GM18870 (cell line): ENCODE results near the gene ANGEL1.

ENCODE experiments used
- ATAC-seq: cut with Tn5 transposase; IDR thresholded peaks from one replicate; pipeline ENCODE4 v1.9.1; 2021; ENCODE audit warnings: moderate library complexity; ENCODE audit not compliant: unreplicated experiment

The ANGEL1 gene, protein sequence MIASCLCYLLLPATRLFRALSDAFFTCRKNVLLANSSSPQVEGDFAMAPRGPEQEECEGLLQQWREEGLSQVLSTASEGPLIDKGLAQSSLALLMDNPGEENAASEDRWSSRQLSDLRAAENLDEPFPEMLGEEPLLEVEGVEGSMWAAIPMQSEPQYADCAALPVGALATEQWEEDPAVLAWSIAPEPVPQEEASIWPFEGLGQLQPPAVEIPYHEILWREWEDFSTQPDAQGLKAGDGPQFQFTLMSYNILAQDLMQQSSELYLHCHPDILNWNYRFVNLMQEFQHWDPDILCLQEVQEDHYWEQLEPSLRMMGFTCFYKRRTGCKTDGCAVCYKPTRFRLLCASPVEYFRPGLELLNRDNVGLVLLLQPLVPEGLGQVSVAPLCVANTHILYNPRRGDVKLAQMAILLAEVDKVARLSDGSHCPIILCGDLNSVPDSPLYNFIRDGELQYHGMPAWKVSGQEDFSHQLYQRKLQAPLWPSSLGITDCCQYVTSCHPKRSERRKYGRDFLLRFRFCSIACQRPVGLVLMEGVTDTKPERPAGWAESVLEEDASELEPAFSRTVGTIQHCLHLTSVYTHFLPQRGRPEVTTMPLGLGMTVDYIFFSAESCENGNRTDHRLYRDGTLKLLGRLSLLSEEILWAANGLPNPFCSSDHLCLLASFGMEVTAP

GRCh38 chr14:76812422-76813383, at the start of gene ANGEL1:
Gene ANGEL1 (minus strand): TSS chr14:76812882. CDS start chr14:76812827, 55 bp downstream.
- peak; percentile 61 for ATAC-seq

GRCh38 chr14:76861574-76862255, 49.0 kb upstream of the ANGEL1 start:
- no peak for ATAC-seq

DNA sequence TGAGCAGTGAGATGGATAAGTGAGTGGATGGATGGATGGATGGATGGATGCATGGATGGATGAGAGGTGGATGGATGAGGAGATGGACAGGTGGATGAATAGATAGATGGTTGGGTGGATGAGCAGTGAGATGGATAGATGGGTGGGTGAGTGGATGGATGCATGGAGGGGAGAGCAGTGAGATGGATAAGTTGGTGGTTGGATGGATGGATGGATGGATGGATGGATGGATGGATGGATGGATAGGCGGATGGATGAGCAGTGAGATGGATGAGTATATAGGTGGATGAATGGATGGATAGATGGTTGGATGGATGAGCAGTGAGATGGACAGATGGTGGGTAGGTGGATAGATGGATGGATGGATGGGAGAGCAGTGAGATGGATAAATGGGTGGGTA, 44.1 kb upstream of the ANGEL1 start:
- no peak for ATAC-seq

DNA sequence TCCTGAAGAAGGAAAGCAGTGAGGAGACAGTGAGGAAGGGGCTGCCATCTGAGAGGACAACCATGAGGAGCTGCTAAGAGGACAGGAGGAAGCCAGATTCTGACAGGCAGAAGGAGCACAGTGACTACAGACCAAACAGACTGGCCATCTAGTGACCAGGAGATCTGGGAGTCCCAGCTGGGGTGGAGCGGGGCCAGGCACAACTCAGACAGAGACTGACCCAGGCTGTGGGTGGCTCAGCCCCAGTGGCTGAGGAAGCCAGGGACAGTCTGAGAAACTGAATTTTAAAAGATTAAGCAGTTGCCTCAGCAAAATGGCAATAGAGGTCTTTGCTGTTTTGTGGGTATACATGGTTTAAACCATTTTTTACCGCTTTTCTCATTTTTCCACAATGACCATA, 42.4 kb upstream of the ANGEL1 start:
- no peak for ATAC-seq

- no peak for ATAC-seq
Measured at GRCh38 chr14:76848879-76849278, 36.2 kb upstream of the ANGEL1 start.

- no peak for ATAC-seq
Measured at GRCh38 chr14:76846331-76847047, 33.8 kb upstream of the ANGEL1 start.

DNA sequence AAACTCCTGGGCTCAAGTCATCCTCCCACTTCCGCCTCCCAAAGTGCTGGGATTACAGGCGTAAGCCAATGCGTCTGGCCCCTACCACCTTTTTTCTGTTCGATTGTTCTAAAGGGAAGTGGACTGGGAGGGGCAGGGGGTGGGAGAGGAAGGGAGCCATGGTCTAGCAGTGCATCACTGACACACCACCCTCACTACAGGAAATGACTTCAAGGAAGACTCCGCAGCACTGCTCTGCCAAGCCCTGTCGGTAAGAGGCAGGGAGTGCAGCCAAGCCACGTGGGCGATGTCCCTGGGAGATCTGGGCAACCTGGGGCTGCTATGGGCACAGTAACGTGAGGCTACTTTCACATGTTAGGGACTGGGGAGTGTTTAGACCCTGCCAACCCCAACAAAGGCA, 31.5 kb upstream of the ANGEL1 start:
- no peak for ATAC-seq

DNA sequence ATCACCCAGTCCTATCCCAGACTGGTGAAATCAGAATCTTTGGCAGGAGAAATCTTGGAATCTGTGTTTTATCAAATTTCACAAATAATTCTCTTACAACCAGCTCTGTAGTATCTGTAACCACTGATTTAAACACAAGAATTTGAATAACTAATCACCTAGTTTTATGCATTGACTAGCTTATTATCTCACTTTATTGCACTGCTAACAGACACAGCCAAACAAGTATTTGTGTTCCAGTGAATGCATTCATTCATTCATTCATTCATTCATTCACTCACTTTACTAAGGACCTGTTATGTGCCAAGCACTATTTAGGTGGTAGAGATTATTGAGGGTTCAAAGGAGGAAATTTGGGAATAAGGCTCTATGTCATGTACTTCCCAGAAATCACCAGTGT, 29.7 kb upstream of the ANGEL1 start:
- ATAC-seq: no peak

GRCh38 chr14:76837524-76837923, 24.8 kb upstream of the ANGEL1 start:
- ATAC-seq: no peak

GRCh38 chr14:76836029-76836630, 23.4 kb upstream of the ANGEL1 start:
- no peak for ATAC-seq

- no peak for ATAC-seq
Measured at GRCh38 chr14:76834241-76834661, 21.6 kb upstream of the ANGEL1 start.

DNA sequence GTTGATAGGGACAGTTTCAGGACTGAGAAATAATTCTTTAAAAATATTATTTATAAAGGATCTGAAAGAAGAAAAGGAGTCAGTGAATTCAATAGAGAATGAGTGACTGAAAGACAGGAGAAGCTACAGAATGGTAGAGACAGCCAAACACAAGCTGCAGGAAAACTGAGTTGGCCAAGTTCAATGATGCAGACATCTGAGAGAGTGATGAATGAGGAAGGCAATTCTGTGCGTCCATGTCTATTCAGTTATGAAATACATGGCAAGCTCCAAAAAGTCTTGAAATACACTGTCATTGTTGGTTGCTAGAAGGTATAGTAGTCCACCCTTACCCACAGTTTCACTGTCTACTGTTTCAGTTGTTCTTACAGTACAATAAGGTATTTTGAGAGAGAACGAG, 20.3 kb upstream of the ANGEL1 start:
- no peak for ATAC-seq

DNA sequence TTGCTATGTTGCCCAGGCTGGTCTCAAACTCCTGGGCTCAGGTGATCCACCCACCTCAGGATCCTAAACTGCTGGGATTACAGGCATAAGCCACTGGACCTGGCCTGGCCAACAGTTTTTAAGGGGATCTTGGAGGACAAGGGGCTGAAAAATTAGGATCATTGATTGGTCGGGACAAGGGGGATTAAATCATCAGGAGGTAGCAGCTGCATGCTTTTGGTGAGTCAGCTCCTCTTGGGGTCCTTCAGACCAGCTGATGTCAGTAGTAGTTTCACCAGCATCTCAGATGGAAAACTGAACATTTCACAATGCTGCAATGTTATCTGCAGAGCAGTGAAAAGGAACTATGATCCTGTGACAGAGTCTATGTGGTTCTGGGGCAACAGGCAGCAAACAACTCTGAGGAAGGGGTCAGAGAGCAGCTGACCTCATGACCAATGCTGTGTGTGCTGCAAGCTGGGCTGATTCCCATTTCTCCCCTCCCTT, 19.9 kb upstream of the ANGEL1 start:
- no peak for ATAC-seq

DNA sequence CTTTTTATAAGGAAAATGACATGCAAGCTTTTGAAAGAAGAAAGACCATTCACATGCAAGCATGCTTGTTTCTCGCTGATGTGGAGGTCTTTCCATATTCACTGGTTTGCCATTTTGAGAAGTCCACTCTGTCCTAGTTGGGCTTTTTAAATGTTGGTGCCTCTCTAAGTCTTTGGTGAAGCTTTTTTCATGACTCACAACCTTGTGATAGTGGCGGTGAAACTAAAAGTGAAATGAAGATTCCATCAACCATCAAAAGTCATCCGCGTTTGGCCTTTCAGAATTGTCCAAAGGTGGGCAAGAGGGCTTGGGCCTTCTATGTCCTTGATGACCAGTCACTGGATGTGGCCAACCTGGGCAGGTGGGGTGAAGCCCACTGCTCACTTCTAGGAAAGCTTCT, 17.9 kb upstream of the ANGEL1 start:
- ATAC-seq: no peak

DNA sequence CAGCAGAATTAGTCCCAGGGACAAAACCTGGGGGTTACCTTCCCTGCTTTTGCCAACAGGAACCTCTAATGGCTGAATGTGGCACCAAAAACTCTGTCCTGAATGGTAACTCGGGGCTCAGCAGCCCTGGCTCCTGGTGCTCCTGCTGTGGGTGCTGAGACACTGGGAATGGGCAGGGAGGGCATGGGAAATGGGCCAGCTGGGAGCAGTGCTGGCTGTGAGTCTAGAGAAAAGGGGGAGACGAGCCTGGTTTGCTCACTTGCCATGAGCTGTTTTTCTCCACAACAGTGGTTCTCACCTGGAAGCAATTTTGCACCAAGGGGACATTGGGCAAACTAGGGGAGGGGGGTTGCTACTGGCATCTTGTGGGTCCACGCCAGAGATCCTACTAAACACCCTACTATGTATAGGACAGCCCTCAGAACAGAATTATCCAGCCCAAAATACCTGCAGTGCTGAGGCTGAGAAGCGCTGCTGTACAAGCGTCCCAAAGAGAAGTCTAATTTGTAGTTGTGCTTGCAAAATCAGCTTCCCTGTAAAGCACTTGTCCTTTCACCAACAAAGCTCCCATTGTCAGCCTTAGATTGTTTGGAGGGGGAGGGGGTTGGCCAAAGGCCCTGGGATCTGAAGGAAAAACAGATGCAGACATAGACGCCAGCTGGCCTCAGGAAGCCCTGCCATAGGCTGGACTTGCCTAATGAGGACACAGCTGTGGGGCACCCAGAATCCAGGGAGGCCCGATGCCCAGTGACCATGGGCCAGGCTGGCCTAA, 17.2 kb upstream of the ANGEL1 start:
- ATAC-seq: no peak

- no peak for ATAC-seq
Measured at GRCh38 chr14:76829013-76829365, 16.3 kb upstream of the ANGEL1 start.

GRCh38 chr14:76828339-76829012, 15.8 kb upstream of the ANGEL1 start:
- ATAC-seq: no peak

- no peak for ATAC-seq
Measured at GRCh38 chr14:76827696-76828296, 15.1 kb upstream of the ANGEL1 start.
